HCT116 (cell line): ENCODE results near the gene MYCN.

ENCODE experiments used
- ATF3 ChIP-seq: IDR thresholded peaks from 2 replicates; pipeline ENCODE4 v1.6.1; 2012
- EZH2 ChIP-seq: fragments of 200-600 bp; sonication (generic); IDR thresholded peaks from 2 replicates; pipeline ENCODE4 v1.6.1; 2017; ENCODE audit warnings: antibody characterized with exemption, mixed run types
- POLR2AphosphoS5 ChIP-seq: IDR thresholded peaks from 2 replicates; pipeline ENCODE4 v1.6.1; 2011; ENCODE audit warnings: mild to moderate bottlenecking, low read depth, low read length, moderate library complexity
- ZFX ChIP-seq: fragments of 450-650 bp; IDR thresholded peaks from 2 replicates; pipeline ENCODE4 v1.6.1; 2017
- TF ChIP-seq, protein P1 (sequence below), 3 experiments: fragments of 200-600 bp in 1 of 3; sonication (generic) in 1 of 3; IDR thresholded peaks in 2 of 3; conservative IDR thresholded peaks in 1 of 3; 2 replicates each; pipeline ENCODE4 v1.5.1; 2012 to 2017; ENCODE audit warnings: low read depth in 2 of 3, low read length in 2 of 3, antibody characterized with exemption in 1 of 3, borderline replicate concordance in 1 of 3, control low read depth in 1 of 3, mild to moderate bottlenecking in 1 of 3, mixed read lengths in 1 of 3, mixed run types in 1 of 3, moderate library complexity in 1 of 3; ENCODE audit not compliant: insufficient read depth in 1 of 3
- TF ChIP-seq, protein P2 (sequence below): IDR thresholded peaks from 2 replicates; pipeline ENCODE4 v1.6.1; 2012; ENCODE audit warnings: low read depth

GRCh38 chr2:15971831-15972522 lies 31.6 kb downstream of the MYCN start:
- TF ChIP-seq ZFX: no peak
- no peak for TF ChIP-seq EZH2
- TF ChIP-seq, protein P1, sequence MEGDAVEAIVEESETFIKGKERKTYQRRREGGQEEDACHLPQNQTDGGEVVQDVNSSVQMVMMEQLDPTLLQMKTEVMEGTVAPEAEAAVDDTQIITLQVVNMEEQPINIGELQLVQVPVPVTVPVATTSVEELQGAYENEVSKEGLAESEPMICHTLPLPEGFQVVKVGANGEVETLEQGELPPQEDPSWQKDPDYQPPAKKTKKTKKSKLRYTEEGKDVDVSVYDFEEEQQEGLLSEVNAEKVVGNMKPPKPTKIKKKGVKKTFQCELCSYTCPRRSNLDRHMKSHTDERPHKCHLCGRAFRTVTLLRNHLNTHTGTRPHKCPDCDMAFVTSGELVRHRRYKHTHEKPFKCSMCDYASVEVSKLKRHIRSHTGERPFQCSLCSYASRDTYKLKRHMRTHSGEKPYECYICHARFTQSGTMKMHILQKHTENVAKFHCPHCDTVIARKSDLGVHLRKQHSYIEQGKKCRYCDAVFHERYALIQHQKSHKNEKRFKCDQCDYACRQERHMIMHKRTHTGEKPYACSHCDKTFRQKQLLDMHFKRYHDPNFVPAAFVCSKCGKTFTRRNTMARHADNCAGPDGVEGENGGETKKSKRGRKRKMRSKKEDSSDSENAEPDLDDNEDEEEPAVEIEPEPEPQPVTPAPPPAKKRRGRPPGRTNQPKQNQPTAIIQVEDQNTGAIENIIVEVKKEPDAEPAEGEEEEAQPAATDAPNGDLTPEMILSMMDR (IDR thresholded peaks at IDR 0.05 in 2 of 3, conservative IDR thresholded peaks at IDR 0.05 in 1 of 3; ENCODE audit: borderline replicate concordance in 1 of 3, insufficient read depth in 1 of 3, low read depth in 2 of 3, low read length in 2 of 3): no peak
- TF ChIP-seq, protein P2, sequence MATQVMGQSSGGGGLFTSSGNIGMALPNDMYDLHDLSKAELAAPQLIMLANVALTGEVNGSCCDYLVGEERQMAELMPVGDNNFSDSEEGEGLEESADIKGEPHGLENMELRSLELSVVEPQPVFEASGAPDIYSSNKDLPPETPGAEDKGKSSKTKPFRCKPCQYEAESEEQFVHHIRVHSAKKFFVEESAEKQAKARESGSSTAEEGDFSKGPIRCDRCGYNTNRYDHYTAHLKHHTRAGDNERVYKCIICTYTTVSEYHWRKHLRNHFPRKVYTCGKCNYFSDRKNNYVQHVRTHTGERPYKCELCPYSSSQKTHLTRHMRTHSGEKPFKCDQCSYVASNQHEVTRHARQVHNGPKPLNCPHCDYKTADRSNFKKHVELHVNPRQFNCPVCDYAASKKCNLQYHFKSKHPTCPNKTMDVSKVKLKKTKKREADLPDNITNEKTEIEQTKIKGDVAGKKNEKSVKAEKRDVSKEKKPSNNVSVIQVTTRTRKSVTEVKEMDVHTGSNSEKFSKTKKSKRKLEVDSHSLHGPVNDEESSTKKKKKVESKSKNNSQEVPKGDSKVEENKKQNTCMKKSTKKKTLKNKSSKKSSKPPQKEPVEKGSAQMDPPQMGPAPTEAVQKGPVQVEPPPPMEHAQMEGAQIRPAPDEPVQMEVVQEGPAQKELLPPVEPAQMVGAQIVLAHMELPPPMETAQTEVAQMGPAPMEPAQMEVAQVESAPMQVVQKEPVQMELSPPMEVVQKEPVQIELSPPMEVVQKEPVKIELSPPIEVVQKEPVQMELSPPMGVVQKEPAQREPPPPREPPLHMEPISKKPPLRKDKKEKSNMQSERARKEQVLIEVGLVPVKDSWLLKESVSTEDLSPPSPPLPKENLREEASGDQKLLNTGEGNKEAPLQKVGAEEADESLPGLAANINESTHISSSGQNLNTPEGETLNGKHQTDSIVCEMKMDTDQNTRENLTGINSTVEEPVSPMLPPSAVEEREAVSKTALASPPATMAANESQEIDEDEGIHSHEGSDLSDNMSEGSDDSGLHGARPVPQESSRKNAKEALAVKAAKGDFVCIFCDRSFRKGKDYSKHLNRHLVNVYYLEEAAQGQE: no peak
- TF ChIP-seq POLR2AphosphoS5: no peak
- TF ChIP-seq ATF3: no peak
